ENCODE results near the gene KCNK1. TPM values are rescaled to one million over a fixed set of nuclear protein-coding genes. Genes with fewer than 3 reads are reported as not detected.
"Not testable (repeated sequence)": the region's sequence is repeated elsewhere in the genome, so short reads cannot be mapped to it uniquely, and the experiment has no call there.

Gene KCNK1
- total RNA-seq, 8 experiments from 2014 or later: 0.22 to 4.4 (median 1.1) TPM; not detected in 1

DNA sequence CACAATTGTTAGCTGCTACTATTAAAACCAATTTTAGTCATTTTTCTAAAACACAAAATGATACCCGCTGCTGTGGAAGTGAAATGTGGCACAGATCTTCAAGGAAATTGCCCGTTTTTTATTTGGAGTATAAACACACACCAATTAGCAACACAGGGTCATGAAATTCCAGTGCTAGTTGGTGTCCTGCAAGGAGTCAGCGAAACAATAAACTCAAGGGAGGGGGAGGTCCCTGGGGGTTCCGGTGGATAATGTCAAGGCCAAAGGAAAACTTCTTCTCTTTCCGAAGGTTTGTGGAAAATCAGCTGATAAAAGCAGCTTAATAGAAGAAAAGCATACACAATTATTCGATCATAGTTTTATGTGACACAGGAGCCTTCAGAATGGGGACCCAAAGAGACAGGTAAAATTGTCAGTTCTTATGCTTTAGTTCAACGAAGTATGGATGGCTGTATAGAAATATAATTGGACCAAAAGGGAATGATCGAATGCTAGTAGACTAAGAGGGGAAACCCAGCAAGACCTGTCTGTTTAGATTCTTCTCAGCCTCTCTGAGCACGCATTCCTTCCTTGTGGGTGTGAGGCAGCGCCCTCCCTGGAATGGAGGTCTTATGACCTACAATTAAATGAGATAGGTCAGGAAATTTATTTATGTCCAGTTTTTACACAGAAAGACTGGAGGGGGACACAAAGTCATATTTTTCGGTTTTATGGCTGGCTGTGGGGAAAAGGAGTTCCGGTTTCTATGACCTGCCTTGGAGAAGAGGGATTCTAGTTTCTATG lies 65.9 kb downstream of the KCNK1 start:
- ATAC-seq (replicated peaks in 6 of 8): no peak
- WGBS, 10 experiments: 42 to 86% (median 78%) methylated on average over 1 to 12 of the region's 12 CpGs
- no peak overlapping the region for H3K27ac ChIP-seq
- in situ Hi-C loops (cut with MboI; ENCODE audit: low pct_unique_long_range_greater_than_20kb in 2 of 9, low sequenced_read_pairs in 9 of 9, unreplicated experiment in 9 of 9): no loop called here
- H3K4me3 ChIP-seq: no peak overlapping the region
- H3K4me1 ChIP-seq (replicated peaks in 1 of 2): no peaks in the 10 kb centered on the region

DNA sequence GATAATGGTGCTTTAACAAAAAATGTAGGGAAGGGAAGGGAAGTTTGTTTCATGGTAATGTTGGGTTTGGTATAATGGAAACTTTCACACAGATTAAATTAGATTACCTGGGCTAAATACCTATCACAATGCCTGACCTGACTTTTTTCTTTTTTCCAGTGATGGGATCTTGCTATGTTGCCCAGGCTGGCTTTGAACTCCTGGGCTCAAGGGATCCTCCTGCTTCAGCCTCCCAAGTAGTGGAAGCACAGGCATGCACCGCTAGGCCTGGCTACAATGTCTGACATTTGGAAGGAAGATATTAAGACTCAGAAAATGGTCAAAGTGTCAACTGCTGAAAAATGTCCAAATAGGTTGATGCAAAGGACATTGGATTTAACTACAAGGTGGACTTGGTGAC lies 67.4 kb downstream of the KCNK1 start:
- in situ Hi-C loops (cut with MboI; ENCODE audit: low pct_unique_long_range_greater_than_20kb in 2 of 9, low sequenced_read_pairs in 9 of 9, unreplicated experiment in 9 of 9): no loop called here
- ATAC-seq (replicated peaks in 6 of 8): no peak
- no peak overlapping the region for H3K27ac ChIP-seq
- 33 to 100% (median 84%) methylated on average over 1 of the region's 1 CpG; no CpG with 5 or more reads in 4 of the 10 experiments for WGBS, 10 experiments
- H3K4me1 ChIP-seq (replicated peaks in 1 of 2): peaks cover 0 to 3% of the 10 kb centered on the region in 2 donors
- H3K4me3 ChIP-seq: no peak overlapping the region

DNA sequence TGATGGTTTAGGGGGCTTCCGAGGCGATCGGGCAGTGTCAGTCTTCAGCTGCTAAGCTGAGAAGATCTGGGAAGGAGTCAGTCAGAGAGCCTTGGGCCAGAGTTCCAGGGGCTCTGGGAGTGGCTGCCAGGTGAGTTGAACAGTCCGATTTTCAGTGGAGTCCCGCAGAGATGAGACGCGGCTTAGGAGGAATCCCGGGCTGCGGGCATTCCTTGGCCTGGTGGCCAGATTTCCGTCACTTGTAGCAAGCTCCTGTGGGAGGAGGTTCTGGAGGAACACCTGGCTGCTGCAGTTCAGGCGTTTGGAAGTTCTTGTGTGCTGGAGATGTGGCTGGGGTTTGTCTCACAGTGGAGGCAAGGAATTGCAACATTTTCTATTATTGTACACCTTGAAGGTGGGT lies 72.7 kb downstream of the KCNK1 start:
- H3K4me1 ChIP-seq (replicated peaks in 1 of 2); in situ Hi-C loops (cut with MboI; ENCODE audit: low pct_unique_long_range_greater_than_20kb in 2 of 9, low sequenced_read_pairs in 9 of 9, unreplicated experiment in 9 of 9); ATAC-seq (replicated peaks in 6 of 8); H3K4me3 ChIP-seq; H3K27ac ChIP-seq: not testable (repeated sequence)
- WGBS, 10 experiments: 100% methylated on average over 1 of the region's 11 CpGs; no CpG with 5 or more reads in 9 of the 10 experiments

DNA sequence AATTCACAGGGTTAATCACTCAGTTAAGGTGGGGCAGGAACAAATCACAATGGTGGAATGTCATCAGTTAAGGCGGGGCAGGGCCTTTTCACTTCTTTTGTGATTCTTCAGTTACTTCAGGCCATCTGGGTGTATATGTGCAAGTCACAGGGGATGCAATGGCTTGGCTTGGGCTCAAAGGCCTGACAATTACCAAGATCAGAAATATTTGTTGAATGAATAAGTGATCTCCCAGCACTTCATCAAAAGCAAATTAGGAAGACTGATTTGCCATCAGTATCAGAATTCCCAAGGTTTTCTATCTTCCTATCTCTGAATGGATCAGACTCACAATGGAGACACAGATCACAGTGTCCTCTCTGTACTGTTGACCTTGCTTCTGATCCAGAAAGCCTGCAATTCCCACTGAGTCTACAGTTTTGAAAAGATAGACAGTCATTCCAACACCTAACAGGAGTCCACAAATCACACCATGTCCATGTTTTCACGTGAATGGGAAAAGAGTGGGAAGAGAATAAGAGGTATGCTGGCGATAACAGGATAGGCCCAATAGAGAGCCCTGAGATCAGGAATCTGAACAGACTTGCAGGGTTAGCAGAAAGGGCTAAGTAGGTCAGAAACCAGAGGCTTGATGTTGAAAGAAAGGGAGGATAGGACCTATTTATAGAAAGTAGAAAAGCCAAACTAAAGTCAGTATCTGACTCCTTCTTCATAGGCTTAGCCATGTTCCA lies 75.3 kb downstream of the KCNK1 start:
- ATAC-seq (replicated peaks in 6 of 8): no peak
- Histone ChIP-seq H3K4me3 (no peak overlapping the region), H3K4me1 (replicated peaks in 1 of 2) (peaks cover 0 to 3% of the 10 kb centered on the region in 2 donors), H3K27ac (no peak overlapping the region)
- in situ Hi-C loops (cut with MboI; ENCODE audit: low pct_unique_long_range_greater_than_20kb in 2 of 9, low sequenced_read_pairs in 9 of 9, unreplicated experiment in 9 of 9): no loop called here
- 40 to 97% (median 60%) methylated on average over 1 to 2 of the region's 3 CpGs for WGBS, 10 experiments

DNA sequence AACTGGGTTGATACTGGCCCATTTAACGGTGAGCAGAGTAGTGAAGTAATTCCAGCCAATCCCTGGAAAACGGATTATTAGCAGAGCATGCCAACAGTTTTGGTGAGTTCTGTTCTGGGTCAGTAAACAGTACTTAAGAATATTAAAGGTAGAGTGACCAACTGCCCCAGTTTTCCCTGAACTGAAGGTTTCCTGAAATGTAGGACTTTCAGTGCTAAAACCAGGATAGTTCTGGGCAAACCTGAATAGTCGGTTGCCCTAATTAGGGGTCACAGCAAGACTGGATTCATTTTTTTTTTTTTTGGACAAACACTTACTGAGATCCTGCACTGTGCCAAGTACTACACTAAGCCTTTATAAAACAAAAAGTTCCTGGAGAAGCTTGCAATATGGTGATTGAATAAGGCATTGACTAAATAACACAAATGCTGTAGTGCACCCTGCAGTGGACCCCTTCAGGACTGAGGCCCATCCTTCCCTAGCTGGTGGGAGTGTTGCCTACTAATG lies 75.9 kb downstream of the KCNK1 start:
- no peak overlapping the region for H3K4me3 ChIP-seq
- no peak overlapping the region for H3K27ac ChIP-seq
- ATAC-seq (replicated peaks in 6 of 8): no peak
- in situ Hi-C loops (cut with MboI; ENCODE audit: low pct_unique_long_range_greater_than_20kb in 2 of 9, low sequenced_read_pairs in 9 of 9, unreplicated experiment in 9 of 9): no loop called here
- H3K4me1 ChIP-seq (replicated peaks in 1 of 2): peaks cover 0 to 3% of the 10 kb centered on the region in 2 donors
- 0 to 92% (median 64%) methylated on average over 1 to 3 of the region's 3 CpGs; no CpG with 5 or more reads in 2 of the 10 experiments for WGBS, 10 experiments

DNA sequence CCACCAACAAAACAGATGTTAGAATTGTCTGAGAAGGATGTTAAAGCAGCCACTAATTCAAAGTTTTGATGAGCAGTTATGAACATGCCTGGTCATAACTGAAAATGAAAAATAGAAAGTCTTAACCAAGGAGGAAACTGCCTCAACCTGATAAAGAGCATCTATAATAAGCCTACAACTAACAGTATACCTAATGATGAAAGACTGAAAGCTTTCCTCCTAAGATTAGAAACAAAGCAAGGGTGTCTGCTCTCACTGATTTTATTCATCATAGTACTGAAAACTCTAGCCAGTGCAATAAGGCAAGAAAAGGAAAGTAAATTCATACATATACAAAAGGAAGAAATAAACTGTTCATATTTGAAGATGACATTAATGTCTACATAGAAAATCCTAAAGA lies 82.0 kb downstream of the KCNK1 start:
- in situ Hi-C loops (cut with MboI; ENCODE audit: low pct_unique_long_range_greater_than_20kb in 2 of 9, low sequenced_read_pairs in 9 of 9, unreplicated experiment in 9 of 9): no loop called here
- H3K4me3 ChIP-seq: no peak overlapping the region
- H3K4me1 ChIP-seq (replicated peaks in 1 of 2): no peaks in the 10 kb centered on the region
- ATAC-seq (replicated peaks in 6 of 8): no peak
- H3K27ac ChIP-seq: no peak overlapping the region

DNA sequence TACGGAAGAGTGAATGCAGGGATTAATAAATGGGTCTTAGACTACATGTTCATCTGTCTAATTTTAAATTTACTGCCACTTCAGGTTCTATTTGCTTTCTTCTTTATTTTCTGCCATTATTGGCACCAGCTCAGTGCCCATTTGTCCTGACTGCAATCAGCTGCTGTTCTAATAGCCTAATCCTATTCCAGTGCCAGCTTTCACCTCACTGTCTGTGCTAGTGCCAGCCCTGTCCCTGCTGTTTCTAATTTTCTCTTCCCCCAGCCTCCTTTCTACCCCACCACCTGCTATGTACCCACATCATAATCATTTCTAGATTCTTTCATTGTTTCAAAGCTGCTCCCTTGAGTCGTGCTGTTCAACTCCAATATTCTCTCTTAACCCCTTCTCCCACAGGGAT lies 86.4 kb downstream of the KCNK1 start:
- ATAC-seq (replicated peaks in 6 of 8): no peak
- H3K4me3 ChIP-seq: no peak overlapping the region
- 13 to 100% (median 75%) methylated on average over 1 to 2 of the region's 2 CpGs; no CpG with 5 or more reads in 2 of the 10 experiments for WGBS, 10 experiments
- in situ Hi-C loops (cut with MboI; ENCODE audit: low pct_unique_long_range_greater_than_20kb in 2 of 9, low sequenced_read_pairs in 9 of 9, unreplicated experiment in 9 of 9): no loop called here
- H3K27ac ChIP-seq: no peak overlapping the region
- H3K4me1 ChIP-seq (replicated peaks in 1 of 2): peaks cover 0 to 4% of the 10 kb centered on the region in 2 donors

DNA sequence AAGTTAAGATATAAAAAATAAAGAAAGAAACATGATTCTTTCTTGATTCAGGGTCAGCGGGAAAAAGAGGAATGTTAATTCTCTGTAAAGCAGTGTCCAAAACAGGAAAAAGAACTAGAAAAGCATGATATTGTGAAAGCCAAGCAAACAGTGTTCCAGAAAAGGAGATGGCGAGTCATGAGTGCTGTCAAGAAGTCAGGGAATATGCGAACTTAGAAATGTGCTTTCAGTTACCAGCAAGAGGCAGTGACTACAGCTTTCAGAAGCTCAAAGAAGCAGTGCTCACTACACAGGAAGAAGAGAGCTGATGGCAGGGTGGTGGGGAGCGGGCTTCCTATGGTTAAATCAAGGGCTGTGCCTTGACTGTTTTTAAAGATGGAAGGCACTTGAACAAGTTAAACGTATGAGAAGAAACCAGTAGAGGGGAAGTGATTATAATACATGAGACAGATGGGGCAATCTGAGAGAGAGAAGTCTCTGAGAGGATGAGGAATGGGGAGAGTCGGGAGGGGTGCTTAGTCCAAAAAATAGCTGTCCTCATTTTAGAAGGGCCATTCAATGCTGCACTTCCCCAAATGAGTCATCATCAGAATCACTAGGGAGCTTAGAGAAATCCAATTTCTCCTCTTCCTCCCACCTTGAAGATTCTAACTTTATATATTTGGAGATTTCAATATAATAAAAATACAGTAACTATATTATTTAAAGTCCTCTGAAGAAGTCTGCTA lies 90.4 kb downstream of the KCNK1 start:
- ATAC-seq (replicated peaks in 6 of 8): peak in 1 of 8 experiments; percentile 65
- no peak overlapping the region for H3K4me3 ChIP-seq
- WGBS, 10 experiments: 9 to 87% (median 65%) methylated on average over 1 to 6 of the region's 6 CpGs
- peaks cover 0 to 5% of the 10 kb centered on the region in 2 donors for H3K4me1 ChIP-seq (replicated peaks in 1 of 2)
- H3K27ac ChIP-seq: no peak overlapping the region
- in situ Hi-C loops (cut with MboI; ENCODE audit: low pct_unique_long_range_greater_than_20kb in 2 of 9, low sequenced_read_pairs in 9 of 9, unreplicated experiment in 9 of 9): no loop called here

DNA sequence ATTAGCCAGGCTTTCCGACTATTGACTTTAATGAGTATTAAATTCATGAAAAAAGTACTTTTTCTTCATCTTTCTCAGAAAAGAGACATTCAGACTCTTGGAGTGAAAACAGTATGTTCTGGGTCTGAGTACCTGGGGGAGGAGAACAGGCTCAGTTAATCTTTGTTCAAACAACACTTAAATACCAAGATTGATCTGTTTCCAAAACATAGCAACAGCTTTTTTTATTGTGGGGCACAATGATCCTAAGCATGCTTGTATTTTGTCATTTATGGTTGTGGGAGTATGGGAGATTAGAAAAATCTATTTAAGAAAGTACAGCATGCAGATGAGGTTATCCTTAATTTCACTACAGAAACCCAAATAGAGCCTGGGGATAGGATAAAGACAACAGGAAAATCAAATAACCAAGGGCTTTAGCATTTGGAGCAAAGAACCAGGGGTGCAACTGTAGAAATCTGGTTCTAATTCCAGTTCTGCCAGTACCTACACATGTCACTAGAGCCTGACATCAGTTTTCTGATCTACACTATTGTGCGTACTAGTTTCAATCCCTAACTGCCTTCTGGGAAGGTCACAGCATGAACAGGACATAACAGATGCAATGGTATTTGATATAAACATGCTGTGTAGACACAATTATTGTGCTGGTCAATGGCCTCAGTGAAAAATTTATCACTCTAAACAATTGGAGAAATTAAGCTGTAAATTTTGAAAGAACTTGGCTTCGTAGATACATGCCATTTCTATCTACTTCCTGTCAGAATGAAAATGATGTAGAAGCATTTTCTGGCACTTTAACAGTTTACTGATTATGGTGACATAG lies 91.2 kb downstream of the KCNK1 start:
- ATAC-seq (replicated peaks in 6 of 8): no peak
- 50 to 94% (median 71%) methylated on average over 2 to 3 of the region's 3 CpGs; no CpG with 5 or more reads in 1 of the 10 experiments for WGBS, 10 experiments
- H3K4me3 ChIP-seq: no peak overlapping the region
- H3K27ac ChIP-seq: no peak overlapping the region
- peaks cover 0 to 5% of the 10 kb centered on the region in 2 donors for H3K4me1 ChIP-seq (replicated peaks in 1 of 2)
- in situ Hi-C loops (cut with MboI; ENCODE audit: low pct_unique_long_range_greater_than_20kb in 2 of 9, low sequenced_read_pairs in 9 of 9, unreplicated experiment in 9 of 9): no loop called here

DNA sequence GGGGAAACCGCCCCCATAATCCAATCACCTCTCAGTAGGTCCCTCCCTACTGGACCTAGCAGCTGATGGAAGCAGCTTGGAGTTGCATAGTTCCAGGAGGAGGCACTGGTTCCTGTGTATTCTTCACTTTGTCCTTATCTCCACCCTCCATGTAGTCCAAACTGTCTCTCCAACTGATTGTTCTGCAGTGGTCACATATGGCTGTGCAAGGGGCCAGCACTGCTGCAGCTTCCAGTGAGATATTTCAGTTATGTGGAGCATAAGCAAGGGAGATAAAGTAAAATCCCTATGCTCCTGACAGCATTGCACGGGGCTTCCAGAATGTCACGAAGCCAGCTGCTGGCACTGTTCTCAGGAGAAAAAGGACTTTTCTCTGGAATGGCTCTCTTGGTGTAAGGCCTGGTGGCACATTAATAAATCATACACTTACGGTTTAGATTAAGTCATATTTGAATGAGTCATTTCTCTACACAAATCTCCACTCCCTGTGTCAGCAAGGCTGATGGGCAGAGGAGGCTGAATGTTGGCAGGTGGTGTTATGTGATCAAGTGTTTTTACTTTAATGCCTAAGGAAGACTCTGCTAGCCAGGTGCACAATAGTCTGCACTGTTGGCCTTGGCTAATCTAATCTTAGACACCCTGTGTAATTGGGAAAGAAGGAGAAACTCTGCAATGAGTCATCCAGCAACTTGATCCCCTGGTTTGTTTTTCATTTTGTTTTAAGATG lies 93.4 kb downstream of the KCNK1 start:
- in situ Hi-C loops (cut with MboI; ENCODE audit: low pct_unique_long_range_greater_than_20kb in 2 of 9, low sequenced_read_pairs in 9 of 9, unreplicated experiment in 9 of 9): no loop called here
- 0 to 82% (median 55%) methylated on average over 1 to 4 of the region's 4 CpGs; no CpG with 5 or more reads in 3 of the 10 experiments for WGBS, 10 experiments
- H3K4me3 ChIP-seq: no peak overlapping the region
- H3K4me1 ChIP-seq (replicated peaks in 1 of 2): peaks cover 0 to 5% of the 10 kb centered on the region in 2 donors
- H3K27ac ChIP-seq: no peak overlapping the region
- peak in 7 of 8 experiments; percentile 71 to 97 (median 94) for ATAC-seq (replicated peaks in 6 of 8)

DNA sequence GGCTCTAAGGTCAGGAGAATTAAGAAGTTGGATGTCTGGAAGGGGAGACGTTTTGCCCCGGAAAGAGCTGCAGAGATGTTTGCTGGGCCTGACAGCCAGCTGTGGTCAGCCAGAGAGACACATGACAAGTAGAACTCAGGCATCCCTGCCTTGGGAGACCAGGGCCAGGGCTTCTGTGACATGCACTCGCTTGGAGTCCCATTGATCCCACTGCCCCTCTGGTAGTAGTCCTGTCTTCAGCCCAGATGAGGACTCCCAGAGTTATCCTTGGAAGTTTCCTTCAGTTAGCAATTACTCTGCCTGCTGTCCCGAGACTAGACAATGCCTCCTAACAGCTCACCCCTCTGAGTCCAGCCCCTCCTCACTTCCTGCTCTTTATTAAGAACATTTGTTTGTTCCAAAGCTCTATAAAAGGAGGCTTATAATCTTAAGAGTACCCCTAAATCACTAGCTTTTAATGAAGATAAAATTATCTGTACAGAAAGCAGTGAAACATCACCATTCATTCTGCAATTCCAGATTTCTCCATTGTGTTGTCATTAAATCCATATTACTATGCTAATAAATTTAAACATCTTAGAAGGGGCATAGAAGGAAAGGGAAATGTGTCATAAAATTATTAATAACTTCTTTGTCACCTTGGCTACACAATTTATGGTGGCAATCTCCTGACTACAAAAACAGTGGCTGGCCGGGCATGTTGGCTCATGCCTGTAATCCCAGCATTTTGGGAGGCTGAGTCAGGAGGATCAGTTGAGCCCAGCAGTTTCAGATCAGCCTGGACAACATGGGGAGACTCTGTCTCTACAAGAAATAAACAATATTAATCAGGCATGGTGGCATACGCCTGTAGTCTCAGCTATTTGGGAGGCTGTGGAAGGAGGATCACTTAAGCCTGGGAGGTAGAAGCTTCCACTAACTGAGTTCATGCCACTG lies 94.2 kb downstream of the KCNK1 start:
- peaks cover 0 to 5% of the 10 kb centered on the region in 2 donors for H3K4me1 ChIP-seq (replicated peaks in 1 of 2)
- no peak overlapping the region for H3K27ac ChIP-seq
- ATAC-seq (replicated peaks in 6 of 8): peak in 1 of 8 experiments; percentile 24
- in situ Hi-C loops (cut with MboI; ENCODE audit: low pct_unique_long_range_greater_than_20kb in 2 of 9, low sequenced_read_pairs in 9 of 9, unreplicated experiment in 9 of 9): no loop called here
- H3K4me3 ChIP-seq: no peak overlapping the region
- WGBS, 10 experiments: 0 to 83% (median 65%) methylated on average over 2 to 6 of the region's 6 CpGs; no CpG with 5 or more reads in 1 of the 10 experiments

All from motor neuron (in vitro differentiated cells).